Articular chondrocyte of knee joint (primary cell): Measurements from ENCODE around the gene MAN2B1. TPM values are rescaled to one million over a fixed set of nuclear protein-coding genes. Genes with fewer than 3 reads are reported as not detected.

Experiments used
- small RNA-seq: library from RNA; depleted of rRNA; stranded (forward); fragments of <200 nt; gene quantifications from one replicate; pipeline ENCODE3, GENCODE V24; 2012
- total RNA-seq: library from RNA; depleted of rRNA; stranded (reverse); fragments of >200 nt; gene quantifications from 2 replicates; pipeline ENCODE4 v1.2.3, GENCODE V29; 2012

The MAN2B1 gene
- 35.5 and 40.5 TPM in 2 replicates for total RNA-seq

DNA sequence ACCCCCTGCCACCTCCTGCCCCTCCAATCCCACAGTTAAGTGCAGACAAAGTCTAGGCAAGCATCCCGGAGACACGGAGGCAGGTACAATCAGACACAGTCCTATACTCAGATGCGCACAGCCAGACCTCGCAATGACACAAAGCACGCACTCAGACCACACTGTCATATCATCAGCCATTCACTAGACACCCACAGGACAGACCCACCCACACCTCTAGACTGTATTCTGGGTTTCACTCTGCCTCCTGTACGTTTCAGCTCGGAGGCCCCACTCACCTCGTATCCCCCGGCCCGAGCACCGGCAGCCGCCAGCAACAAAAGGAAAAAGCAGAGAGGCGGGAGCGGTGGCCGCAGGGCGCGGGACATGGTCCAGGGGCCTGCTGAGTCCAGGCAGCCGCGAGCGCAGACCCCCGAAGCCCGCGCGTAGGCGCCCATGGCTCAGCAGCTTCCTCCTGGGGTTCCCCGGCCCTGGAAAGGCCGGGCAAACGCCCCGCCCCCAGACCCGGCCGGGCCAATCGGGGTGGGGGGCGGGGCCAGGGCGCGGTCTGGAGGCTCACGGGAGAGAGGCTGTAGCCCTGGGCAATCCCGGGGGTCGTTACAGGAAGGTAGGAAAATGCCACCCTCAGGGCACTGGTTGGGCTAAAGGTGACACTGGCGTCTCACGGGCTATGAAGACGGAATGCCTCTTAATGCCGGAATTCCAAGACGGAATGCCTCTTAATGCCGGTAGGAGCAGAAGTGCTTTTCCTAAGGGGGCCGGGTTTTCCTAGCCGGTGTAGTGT is at the start of gene MAN2B1, which contains the start of gene WDR83:
MAN2B1 (minus strand) TSS at position 478 of the 784 bp plus-strand sequence; CDS start at position 437, 41 bp downstream.
WDR83 (plus strand) TSS at position 543 of the 784 bp plus-strand sequence. CDS start 2,984 bp downstream, outside the sequence.

GRCh38 chr19:12696366-12697335 is 30.1 kb upstream of the MAN2B1 start, which contains the start of gene FBXW9:
Gene FBXW9 (minus strand): TSS chr19:12696631. CDS start chr19:12696581, 50 bp downstream.

GRCh38 chr19:12687496-12688196 is 21.1 kb upstream of the MAN2B1 start, which contains the start of gene GNG14:
Gene GNG14 (plus strand): TSS chr19:12687998. CDS start chr19:12688049, 51 bp downstream.

DNA sequence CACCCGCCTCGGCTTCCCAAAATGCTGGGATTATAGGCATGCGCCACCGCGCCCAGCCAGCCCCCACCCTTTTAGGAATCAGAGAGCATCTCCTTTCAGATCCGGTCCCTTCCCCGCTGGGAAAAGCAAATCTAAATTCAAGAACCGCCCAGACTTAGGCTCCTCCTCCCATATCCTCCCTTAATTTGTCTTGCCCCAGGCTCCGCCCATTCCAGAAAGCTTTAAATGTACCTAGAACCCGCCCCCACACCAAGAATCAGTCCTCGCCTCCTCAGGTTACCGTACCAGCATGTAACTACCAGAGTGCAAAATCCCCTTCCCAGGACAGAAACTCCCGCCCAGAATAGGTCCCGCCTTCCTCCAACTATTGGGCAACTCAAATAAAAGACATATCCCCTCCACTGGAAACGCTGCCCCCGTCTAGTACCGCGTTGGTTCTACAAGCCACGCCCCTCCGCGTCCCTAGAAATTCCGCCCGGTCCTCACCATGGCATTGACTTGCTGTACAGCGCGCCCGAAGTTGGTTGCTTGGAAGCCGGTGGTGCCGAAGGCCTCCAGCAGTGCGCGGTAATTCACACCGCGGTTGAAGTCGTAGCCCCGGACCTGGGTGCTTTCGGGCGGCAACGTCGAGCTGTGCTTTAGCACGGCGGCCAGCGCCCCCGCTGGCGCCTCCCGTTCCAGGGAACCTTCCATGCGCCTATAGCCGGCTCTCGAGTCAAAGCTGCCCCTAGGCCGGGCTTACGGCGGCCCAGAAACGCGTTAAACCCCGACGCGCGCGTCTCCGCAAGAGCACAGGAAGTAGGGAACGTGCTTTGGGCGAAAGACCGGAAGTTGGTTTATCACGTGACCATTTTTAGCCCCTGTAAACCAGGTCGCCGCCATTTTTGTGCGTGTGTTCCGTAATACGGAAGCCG is 14.8 kb upstream of the MAN2B1 start, which contains the start of gene DHPS:
DHPS (minus strand) TSS at position 807 of the 914 bp plus-strand sequence; CDS start at position 693, 114 bp downstream.

DNA sequence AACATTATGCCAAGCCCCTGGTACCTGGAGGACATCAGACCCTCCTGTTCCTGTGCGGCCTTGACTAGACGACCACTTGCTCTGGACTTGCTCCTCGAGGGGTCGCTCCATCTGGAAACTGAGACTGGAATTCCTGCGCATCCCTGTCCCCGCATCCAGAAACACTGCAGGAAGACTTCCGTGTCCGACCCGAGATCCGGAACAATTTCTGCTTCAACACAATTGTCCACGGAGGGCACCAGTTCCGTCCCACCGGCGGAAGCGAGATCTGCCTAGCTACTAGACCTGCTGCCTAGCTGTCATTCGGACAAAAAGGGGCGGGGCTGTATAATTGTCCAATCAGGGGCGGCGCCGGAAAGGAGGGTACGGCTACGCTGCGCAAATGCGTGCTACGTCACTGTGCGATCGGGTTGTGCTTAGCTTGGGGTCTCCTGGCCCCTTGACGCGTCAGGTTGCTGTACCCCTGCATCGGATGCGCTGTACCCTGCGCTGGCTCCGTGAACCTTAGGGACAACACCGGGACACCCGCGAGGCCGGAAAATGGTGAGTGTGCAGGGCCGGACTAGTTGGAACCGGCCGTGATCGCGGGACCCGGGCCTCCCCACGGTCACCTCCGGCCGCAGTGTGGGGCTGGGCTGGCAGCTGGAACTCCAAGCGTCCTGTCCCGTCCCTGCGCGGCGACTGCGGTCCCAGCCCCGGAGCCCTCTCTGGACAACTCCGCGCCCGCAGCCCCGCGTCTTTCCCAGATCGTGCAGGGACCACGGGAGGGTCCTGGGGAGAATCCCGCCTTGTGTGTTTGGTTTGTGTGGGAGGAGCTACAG is 55.8 kb downstream of the MAN2B1 start, which contains the start of the genes ZNF490 and ZNF791:
ZNF490 (minus strand) TSS at position 274 of the 821 bp plus-strand sequence; CDS start at position 141, 133 bp downstream.
ZNF791 (plus strand) TSS at position 381 of the 821 bp plus-strand sequence; CDS start at position 541, 160 bp downstream.

Small RNAs within 50 kb of the gene (small RNA-seq; reads per million reads assigned to genes)
- 9.2 reads per million, percentile 93 among the genes with 10 or more reads in this experiment for gene SNORD41

Other genes starting within 250 kb of the MAN2B1 start
- 2.4 and 5.0 TPM in 2 replicates for gene ZNF443, start 225.7 kb downstream of the MAN2B1 start, total RNA-seq
- gene ZNF709, start 181.9 kb downstream of the MAN2B1 start, total RNA-seq: 5.5 and 7.7 TPM in 2 replicates
- gene ZNF564, start 115.3 kb downstream of the MAN2B1 start, total RNA-seq: 9.8 and 12.3 TPM in 2 replicates
- 10.7 and 14.8 TPM in 2 replicates for gene ZNF490, start 55.9 kb downstream of the MAN2B1 start, total RNA-seq
- gene ZNF791, start 55.8 kb downstream of the MAN2B1 start, total RNA-seq: 19.7 and 26.6 TPM in 2 replicates
- 6.5 and 6.7 TPM in 2 replicates for gene WDR83, start 65 bp upstream of the MAN2B1 start, total RNA-seq
- gene DHPS, start 15.1 kb upstream of the MAN2B1 start, total RNA-seq: 31.4 and 38.3 TPM in 2 replicates
- not detected in 2 replicates for gene GNG14, start 21.3 kb upstream of the MAN2B1 start, total RNA-seq
- 4.8 and 9.8 TPM in 2 replicates for gene FBXW9, start 29.9 kb upstream of the MAN2B1 start, total RNA-seq
- gene TNPO2, start 57.2 kb upstream of the MAN2B1 start, total RNA-seq: 40.3 and 44.4 TPM in 2 replicates
- 122 and 133 TPM in 2 replicates for gene TRIR, start 67.9 kb upstream of the MAN2B1 start, total RNA-seq
- gene GET3, start 70.8 kb upstream of the MAN2B1 start, total RNA-seq: 75.5 and 78.6 TPM in 2 replicates
- not detected in 2 replicates for gene BEST2, start 85.0 kb upstream of the MAN2B1 start, total RNA-seq
- 17.4 and 17.8 TPM in 2 replicates for gene HOOK2, start 108.8 kb upstream of the MAN2B1 start, total RNA-seq
- 137 and 196 TPM in 2 replicates for gene JUNB, start 124.7 kb upstream of the MAN2B1 start, total RNA-seq
- 169 and 213 TPM in 2 replicates for gene PRDX2, start 135.1 kb upstream of the MAN2B1 start, total RNA-seq
- gene THSD8, start 135.3 kb upstream of the MAN2B1 start, total RNA-seq: not detected in 2 replicates
- gene RNASEH2A, start 139.8 kb upstream of the MAN2B1 start, total RNA-seq: 13.2 and 14.3 TPM in 2 replicates
- gene RTBDN, start 167.8 kb upstream of the MAN2B1 start, total RNA-seq: not detected in 2 replicates
- 0.11 and 0.13 TPM in 2 replicates for gene MAST1, start 171.8 kb upstream of the MAN2B1 start, total RNA-seq
- 33.2 and 36.1 TPM in 2 replicates for gene DNASE2, start 214.7 kb upstream of the MAN2B1 start, total RNA-seq
- not detected in 2 replicates for gene KLF1, start 220.5 kb upstream of the MAN2B1 start, total RNA-seq
- 21.2 and 26.3 TPM in 2 replicates for gene GCDH, start 224.4 kb upstream of the MAN2B1 start, total RNA-seq